Skeletal muscle satellite cell (primary cell): ENCODE data around the gene QKI.

Experiments used
- H3K27me3 ChIP-seq: 2 replicates; pipeline ENCODE4 v1.7.0; 2013; ENCODE audit warnings: low read length; ENCODE audit not compliant: control insufficient read depth, insufficient read depth
- H3K36me3 ChIP-seq: 2 replicates; pipeline ENCODE4 v1.7.0; 2013; ENCODE audit warnings: mild to moderate bottlenecking, control low read depth, low read length; ENCODE audit not compliant: insufficient read depth
- H3K4me1 ChIP-seq: 2 replicates; pipeline ENCODE4 v1.7.0; 2013; ENCODE audit warnings: low read length; ENCODE audit not compliant: control insufficient read depth, insufficient read depth
- H3K4me2 ChIP-seq: 2 replicates; pipeline ENCODE4 v1.7.0; 2013; ENCODE audit warnings: mild to moderate bottlenecking, low read length
- H3K4me3 ChIP-seq: 2 replicates; pipeline ENCODE4 v1.7.0; 2013; ENCODE audit warnings: low read length
- H3K9ac ChIP-seq: 2 replicates; pipeline ENCODE4 v1.7.0; 2013; ENCODE audit warnings: mild to moderate bottlenecking, low read depth, low read length, moderate library complexity
- H3K9me3 ChIP-seq: replicated peaks from 2 replicates; pipeline ENCODE4 v1.7.0; 2013; ENCODE audit warnings: mild to moderate bottlenecking, control low read depth, low read length

QKI gene

DNA sequence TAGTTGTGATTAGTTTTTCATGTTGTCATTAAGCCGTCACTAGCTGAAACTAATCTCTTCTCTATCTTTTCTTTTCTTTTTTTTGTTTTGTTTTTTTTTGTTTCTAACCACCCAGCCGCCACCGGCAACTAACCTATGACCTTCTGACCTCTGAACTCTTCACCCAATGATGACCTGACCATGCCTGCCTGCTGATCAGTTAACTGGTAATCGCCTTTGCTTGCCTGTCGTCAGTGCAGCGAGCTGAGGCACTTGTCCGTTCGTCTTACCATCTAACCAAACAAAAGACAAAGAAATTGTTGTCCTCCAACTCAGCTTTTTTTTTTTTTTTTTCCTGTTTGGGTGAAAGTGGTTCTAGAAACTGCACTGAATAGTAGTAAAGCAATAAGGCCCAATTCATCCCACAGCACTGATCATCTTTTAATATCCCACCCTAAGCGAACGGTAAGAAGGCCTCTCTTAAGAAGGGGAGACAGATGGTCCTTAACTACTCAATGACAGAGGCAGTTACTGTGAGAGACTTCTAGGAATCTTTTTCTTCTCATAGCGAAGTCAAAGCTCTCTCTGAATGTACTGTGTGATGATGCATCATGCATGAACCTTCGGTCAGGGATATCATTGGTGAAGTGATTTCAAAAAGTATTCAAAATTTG lies 156.2 kb downstream of the QKI start:
- no peaks in the 10 kb centered on the region for H3K9me3 ChIP-seq
- H3K36me3 ChIP-seq, result peaks cover 26% of the 10 kb centered on the region
- H3K9ac ChIP-seq, result no peak overlapping the region
- H3K4me1 ChIP-seq, result no peaks in the 10 kb centered on the region
- no peak overlapping the region for H3K4me3 ChIP-seq
- H3K4me2 ChIP-seq, result no peak overlapping the region
- no peaks in the 10 kb centered on the region for H3K27me3 ChIP-seq

DNA sequence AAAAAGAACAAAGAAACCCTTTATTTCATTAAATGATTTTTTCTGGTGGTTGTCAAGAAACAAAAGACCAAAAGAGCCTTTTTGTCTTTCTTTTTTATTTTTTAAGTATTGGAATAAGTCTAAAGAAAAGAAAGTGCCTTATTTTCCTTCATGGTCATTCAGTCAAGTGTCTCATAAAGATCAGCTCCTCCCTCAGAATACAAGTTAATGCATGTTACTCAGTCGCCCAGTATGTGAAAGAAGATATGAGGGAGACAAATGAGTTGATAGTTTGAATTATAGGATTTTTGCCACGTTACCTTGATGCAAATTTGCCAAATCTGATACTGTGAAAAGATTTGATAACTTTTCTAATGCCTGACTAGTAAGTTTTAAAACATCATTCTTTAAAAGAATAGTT lies 157.2 kb downstream of the QKI start:
- no peaks in the 10 kb centered on the region for H3K27me3 ChIP-seq
- H3K4me1 ChIP-seq, result no peaks in the 10 kb centered on the region
- peaks cover 23% of the 10 kb centered on the region for H3K36me3 ChIP-seq
- no peak overlapping the region for H3K4me3 ChIP-seq
- H3K9ac ChIP-seq, result no peak overlapping the region
- H3K9me3 ChIP-seq, result no peaks in the 10 kb centered on the region
- no peak overlapping the region for H3K4me2 ChIP-seq

DNA sequence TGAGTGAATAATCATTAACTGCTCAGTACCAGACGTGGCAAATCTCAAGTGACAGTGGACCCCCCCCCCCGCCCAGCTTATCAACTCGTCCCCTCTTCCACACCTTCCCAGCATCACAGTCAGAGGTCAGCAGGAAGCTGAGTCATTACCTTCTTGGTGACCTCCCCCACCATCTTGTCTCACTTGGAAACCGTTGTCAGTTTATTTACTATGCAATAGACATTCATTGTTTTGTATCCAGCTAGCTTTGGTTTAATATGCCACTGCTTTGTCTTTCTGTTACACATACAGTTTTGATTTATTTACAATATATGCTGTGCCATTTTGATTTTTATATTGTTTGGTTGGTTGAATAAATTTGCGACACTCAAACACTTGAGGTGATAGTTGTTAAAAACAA lies 158.1 kb downstream of the QKI start:
- H3K4me3 ChIP-seq, result no peak overlapping the region
- peaks cover 19% of the 10 kb centered on the region for H3K36me3 ChIP-seq
- H3K4me2 ChIP-seq, result no peak overlapping the region
- peaks cover 4% of the 10 kb centered on the region for H3K4me1 ChIP-seq
- no peaks in the 10 kb centered on the region for H3K27me3 ChIP-seq
- H3K9me3 ChIP-seq, result no peaks in the 10 kb centered on the region
- H3K9ac ChIP-seq, result no peak overlapping the region

DNA sequence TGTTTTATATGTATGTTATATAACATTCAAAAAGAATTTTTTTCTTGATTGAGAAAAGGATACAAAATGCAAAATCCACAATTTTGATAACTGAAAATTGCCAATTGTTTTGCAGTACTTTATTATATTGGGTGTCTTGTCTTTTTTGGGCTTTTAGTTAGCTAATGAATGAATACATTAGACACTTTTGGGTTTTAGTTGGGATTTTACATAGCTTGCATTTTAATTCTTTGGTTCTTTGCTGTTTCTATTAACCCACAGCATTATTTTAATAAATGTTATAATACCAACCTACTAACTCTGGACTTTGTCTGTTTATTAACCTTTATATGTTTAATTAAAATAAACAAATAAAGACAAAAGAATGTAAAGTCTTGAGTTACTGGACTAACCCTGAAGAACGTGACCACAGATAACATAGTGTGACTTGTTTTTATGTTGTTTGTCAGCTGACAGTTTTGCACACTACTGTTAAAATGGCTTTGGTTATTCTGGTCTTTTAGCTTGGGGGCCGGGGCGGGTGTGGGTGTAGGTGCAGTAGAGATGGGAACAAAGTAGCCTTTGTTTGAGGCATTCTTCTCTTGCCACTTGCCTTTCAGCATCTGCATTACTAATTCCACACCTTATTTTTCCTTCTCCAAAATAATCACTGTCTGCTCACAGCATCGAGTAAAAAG lies 159.1 kb downstream of the QKI start:
- no peak overlapping the region for H3K9ac ChIP-seq
- H3K4me1 ChIP-seq, result peaks cover 5% of the 10 kb centered on the region
- no peak overlapping the region for H3K4me3 ChIP-seq
- no peaks in the 10 kb centered on the region for H3K27me3 ChIP-seq
- peaks cover 18% of the 10 kb centered on the region for H3K36me3 ChIP-seq
- no peak overlapping the region for H3K4me2 ChIP-seq
- H3K9me3 ChIP-seq, result no peaks in the 10 kb centered on the region

DNA sequence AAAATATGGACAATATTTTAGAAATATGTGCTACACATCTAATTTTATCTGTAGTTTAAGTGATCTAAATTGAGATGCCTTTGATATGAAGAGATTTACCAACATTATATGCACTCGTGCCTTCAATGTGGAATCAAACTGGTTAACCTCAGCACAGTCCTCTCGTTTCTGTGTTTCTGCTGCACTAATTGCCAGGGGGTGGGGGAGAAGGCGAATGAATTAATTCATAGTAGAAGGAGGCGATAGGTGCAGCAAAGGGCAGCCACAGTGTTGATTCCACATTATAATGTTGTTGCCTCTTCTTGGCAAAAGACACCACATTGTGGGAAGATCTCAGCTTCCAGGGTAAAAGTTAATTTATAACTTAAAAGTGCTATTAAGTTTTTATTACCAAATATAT lies 161.6 kb downstream of the QKI start:
- peaks cover 5% of the 10 kb centered on the region for H3K4me1 ChIP-seq
- no peaks in the 10 kb centered on the region for H3K27me3 ChIP-seq

DNA sequence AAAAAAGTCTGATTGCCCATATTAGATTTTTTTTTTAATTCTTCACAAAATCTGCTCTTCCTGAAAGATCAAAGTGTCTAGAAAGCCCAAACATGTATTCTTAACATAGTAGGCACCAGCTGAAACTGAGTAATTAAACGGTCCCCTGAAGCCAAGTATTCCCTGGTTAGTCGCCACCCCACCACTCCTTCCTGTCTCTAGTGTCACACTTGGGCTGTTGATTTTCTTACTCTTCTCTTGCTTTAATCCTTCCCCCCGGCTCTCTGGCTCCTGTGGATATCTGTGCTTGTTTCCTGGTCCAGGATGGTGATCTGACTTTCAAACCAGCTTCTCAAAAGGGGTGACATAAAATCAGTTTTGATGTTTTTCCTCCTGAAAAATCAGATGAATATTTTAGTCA lies 162.9 kb downstream of the QKI start:
- H3K9me3 ChIP-seq, result no peaks in the 10 kb centered on the region
- H3K4me2 ChIP-seq, result no peak overlapping the region
- no peaks in the 10 kb centered on the region for H3K27me3 ChIP-seq
- no peak overlapping the region for H3K4me3 ChIP-seq
- H3K36me3 ChIP-seq, result peaks cover 10% of the 10 kb centered on the region
- H3K9ac ChIP-seq, result no peak overlapping the region
- H3K4me1 ChIP-seq, result peaks cover 5% of the 10 kb centered on the region

More for the DNA sequence above, 161.6 kb downstream of the QKI start:
- Histone ChIP-seq H3K4me2 (no peak overlapping the region), H3K9ac (no peak overlapping the region), H3K36me3 (peaks cover 18% of the 10 kb centered on the region), H3K4me3 (no peak overlapping the region), H3K9me3 (no peaks in the 10 kb centered on the region)

DNA sequence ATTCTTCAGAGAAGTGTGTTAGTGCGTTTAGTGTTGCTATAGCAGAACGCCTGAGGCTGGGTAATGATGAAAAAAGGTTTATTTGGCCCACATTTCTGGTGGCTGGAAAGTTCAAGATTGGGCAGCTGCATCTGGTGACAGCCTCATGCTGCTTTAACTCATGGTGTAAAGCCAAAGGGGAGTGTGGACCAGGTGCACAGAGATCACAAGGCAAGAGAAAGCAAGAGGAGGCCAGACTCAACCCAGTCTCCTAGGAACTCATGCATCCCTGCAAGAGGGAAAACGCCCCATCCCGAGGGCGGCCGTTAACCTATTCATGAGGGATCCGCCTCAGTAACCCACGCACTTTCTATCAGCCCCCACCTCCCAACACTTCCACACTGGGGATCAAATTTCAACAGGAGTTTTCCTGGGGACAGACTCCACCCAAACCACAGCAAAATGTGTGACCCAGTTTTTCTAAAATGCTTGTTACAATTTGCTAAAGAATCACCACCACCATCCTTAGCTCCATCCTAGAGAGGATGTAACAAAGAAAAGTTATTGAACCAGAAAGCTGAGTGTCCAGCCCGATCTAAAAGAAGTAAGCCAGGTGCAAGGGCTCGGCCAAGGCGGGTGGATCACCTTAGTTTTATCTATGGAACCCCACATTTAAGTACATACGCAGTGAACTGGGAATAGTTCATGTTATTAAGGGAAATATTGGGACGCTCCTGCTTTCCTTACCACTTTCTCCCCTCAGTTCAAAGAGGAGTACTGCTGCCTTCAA lies 164.8 kb downstream of the QKI start:
- Histone ChIP-seq H3K9ac (no peak overlapping the region), H3K4me1 (peaks cover 5% of the 10 kb centered on the region), H3K9me3 (no peaks in the 10 kb centered on the region), H3K4me3 (no peak overlapping the region), H3K4me2 (no peak overlapping the region), H3K27me3 (no peaks in the 10 kb centered on the region), H3K36me3 (peaks cover 6% of the 10 kb centered on the region)

DNA sequence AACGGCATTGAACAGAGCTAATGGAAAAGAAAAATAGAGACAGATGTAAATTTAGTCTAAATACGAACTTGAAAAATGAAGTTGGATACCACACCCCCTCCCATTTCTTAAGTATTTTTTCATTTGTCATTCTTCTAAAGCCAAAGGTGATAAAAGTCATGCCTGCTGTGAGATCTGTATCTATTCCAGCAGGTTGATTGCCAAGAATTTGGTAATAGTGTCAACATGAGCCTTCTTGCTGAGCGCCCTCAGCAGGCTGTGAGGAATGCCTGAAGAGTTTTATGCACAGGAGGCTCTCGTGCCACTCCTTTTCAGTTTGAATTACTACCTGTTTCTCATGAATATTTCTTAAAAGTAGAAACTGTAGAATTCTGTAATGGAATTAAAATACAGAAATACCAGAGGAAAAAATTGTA lies 165.4 kb downstream of the QKI start:
- H3K27me3 ChIP-seq, result no peaks in the 10 kb centered on the region
- peaks cover 3% of the 10 kb centered on the region for H3K36me3 ChIP-seq

DNA sequence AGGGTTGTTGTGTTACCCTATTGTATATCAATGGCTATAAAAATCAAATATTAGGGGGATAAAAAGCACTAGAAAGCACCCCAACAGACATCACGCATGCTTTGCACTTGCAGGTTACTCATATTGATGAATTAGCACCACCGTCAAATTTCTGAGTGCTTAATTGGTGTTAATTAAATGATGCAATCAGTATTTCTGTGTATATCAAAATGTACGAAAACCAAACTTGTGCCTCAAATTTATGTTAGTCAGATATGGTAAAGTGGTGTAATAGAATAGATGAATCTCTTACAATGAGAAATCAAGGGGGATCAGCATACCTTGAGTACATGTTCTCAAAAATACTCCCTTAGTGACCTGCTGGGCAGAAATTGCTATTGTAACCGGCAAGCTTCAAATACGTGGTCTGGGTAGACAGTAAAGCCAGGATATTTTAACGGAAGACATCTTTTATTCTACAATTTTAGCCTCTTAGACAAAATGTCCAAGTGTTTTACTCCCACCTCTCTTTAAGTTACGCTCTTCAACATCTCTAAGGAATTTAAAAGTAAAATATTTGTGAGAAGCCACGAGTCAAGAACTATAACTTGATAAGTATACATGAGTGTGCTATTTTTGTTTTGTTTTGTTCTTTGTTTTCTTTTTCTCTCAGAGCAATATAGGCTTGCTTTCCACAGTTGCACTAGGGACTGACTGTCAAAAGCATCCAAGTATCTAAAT lies 166.0 kb downstream of the QKI start:
- no peaks in the 10 kb centered on the region for H3K27me3 ChIP-seq
- no peak overlapping the region for H3K4me3 ChIP-seq
- no peak overlapping the region for H3K9ac ChIP-seq
- H3K4me2 ChIP-seq, result no peak overlapping the region
- H3K4me1 ChIP-seq, result peaks cover 10% of the 10 kb centered on the region
- no peaks in the 10 kb centered on the region for H3K36me3 ChIP-seq
- H3K9me3 ChIP-seq, result no peaks in the 10 kb centered on the region

More for the DNA sequence above, 165.4 kb downstream of the QKI start:
- Histone ChIP-seq H3K9me3 (no peaks in the 10 kb centered on the region), H3K4me2 (no peak overlapping the region), H3K9ac (no peak overlapping the region), H3K4me3 (no peak overlapping the region), H3K4me1 (peaks cover 5% of the 10 kb centered on the region)

DNA sequence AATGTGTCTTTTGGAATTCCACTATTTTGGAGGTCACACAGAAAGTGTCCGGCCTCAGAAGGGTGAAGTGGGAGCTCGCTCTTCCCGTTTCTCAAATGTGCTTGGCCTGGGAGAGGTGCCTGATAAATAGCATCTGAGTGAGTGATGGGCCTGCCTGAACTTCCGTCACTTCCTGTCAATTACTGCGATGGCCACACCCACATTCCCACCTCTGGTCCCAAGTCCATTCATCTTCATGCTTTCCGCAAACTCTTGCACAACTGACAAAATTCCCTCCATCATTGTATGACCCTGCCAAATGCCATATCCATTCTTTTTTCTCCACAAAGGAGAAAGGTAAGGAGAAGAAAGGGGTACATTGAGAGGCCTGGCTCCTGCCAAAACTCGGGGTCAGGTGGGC lies 169.0 kb downstream of the QKI start:
- no peak overlapping the region for H3K9ac ChIP-seq
- H3K9me3 ChIP-seq, result no peaks in the 10 kb centered on the region
- H3K4me1 ChIP-seq, result peaks cover 33% of the 10 kb centered on the region
- H3K27me3 ChIP-seq, result no peaks in the 10 kb centered on the region
- no peaks in the 10 kb centered on the region for H3K36me3 ChIP-seq
- no peak overlapping the region for H3K4me2 ChIP-seq
- H3K4me3 ChIP-seq, result no peak overlapping the region

DNA sequence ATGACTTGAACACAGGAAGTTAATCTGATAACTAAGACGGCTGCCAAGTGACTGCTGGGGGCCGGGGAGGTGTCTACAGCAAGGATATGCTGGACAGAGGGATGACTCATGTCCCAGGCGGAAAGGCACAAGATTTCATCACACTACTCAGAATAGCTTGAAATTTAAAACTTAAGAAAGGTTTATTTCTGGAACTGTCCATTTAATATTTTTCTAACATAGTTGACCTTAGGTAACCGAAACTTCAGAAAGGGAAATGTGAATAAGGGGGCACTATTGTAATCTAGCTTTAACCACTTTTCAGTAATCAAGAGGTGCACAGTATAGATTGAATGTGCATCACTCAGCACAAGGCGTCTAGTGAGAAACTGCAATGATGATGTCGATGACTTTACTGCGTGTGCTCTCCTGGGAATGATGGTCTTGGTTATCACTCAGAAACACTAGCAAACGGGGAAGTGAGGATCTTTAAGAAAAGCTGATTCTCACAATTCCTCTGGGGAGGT lies 171.5 kb downstream of the QKI start:
- Histone ChIP-seq H3K4me2 (peak overlapping the region; percentile 63), H3K9ac (peak overlapping the region; percentile 28), H3K9me3 (no peaks in the 10 kb centered on the region), H3K4me1 (peaks cover 39% of the 10 kb centered on the region), H3K4me3 (peak overlapping the region; percentile 34), H3K27me3 (no peaks in the 10 kb centered on the region), H3K36me3 (no peaks in the 10 kb centered on the region)
